ENCODE data around the gene MAML2.

MAML2 gene

GRCh38 chr11:96141626-96142025 lies 201.4 kb downstream of the MAML2 start:
- TF ChIP-seq CTCF (IDR thresholded peaks at IDR 0.05; ENCODE audit: low read depth, low read length), result no peak
- no peak for DNase-seq (ENCODE audit: extremely low read depth, low read depth)

GRCh38 chr11:96139691-96140090 lies 203.3 kb downstream of the MAML2 start:
- TF ChIP-seq CTCF (IDR thresholded peaks at IDR 0.05; ENCODE audit: low read depth, low read length), result no peak
- DNase-seq (ENCODE audit: extremely low read depth, low read depth), result no peak

DNA sequence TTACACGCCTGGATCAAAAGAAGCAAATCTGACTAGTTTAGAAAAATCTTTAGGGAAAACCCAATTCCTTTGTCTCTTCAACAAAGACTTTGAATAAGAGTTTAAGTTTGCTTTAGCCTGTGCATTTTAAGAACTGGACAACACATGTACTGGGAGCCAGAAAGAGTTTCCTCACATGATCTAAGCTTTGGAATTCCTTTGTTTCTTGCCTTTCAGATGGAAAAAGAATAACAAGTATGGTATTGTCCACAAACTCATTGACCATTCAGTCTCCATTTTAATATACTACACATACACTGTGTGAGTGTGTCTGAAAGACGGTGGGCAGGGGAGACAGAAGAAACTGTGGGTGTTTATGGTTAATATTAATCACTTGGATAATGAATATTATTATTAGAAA lies 205.6 kb downstream of the MAML2 start:
- TF ChIP-seq CTCF (IDR thresholded peaks at IDR 0.05; ENCODE audit: low read depth, low read length), result no peak
- DNase-seq (ENCODE audit: extremely low read depth, low read depth), result no peak

DNA sequence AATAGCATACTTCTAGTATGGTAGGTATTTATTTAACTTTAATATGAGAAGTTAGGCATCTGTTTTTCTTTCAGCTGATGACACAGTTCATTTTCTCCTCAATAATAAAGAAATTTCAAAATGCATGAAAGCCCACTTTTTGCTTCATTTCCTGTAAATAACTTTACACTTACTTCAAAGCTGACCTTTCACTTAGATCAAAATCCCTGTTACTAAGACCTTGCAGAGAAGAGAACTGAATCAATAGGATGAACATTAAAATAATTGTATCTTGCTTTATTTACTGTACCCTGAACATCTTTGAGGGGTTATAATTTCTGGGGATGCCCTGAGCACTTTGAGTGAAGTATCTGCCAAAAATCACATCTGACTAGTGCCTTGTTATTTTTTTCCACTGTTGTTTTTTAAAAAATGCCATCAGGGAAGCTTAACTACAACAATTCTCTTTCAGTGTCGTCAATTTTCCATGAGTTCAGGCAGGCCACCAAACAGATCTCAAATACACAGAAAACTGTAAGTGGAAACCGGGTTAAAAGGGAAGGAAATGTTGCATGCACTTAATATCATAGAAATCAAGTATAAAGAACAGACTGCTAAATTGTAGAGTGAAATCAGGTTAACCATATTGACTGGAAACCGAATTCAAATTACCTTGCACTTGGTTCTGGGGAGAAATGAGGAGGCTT lies 206.2 kb downstream of the MAML2 start:
- no peak for DNase-seq (ENCODE audit: extremely low read depth, low read depth)

DNA sequence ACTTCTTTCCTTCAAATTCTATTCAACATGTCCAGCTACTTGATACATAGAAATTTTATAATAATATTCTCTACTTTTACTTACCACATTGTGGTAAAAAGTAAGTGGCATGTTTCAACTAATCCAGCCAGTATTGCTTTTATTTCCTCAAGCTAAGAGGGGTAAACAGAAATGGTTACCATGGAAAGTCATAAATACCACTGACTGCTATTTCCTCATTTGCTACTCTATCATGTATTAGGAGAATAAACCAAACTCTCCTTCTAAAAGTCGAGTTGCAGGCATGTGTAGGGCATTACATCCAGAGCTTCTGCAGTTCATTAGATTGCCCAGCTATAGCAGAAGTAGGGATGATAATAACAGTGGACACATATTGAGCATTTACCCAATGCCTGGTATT lies 208.4 kb downstream of the MAML2 start:
- TF ChIP-seq CTCF (IDR thresholded peaks at IDR 0.05; ENCODE audit: low read depth, low read length), result no peak
- DNase-seq (ENCODE audit: extremely low read depth, low read depth), result no peak

More for the DNA sequence above, 206.2 kb downstream of the MAML2 start:
- TF ChIP-seq CTCF (IDR thresholded peaks at IDR 0.05; ENCODE audit: low read depth, low read length), result no peak

GRCh38 chr11:96132437-96132836 lies 210.6 kb downstream of the MAML2 start:
- DNase-seq (ENCODE audit: extremely low read depth, low read depth), result no peak
- TF ChIP-seq CTCF (IDR thresholded peaks at IDR 0.05; ENCODE audit: low read depth, low read length), result no peak

- no peak for DNase-seq (ENCODE audit: extremely low read depth, low read depth)
- no peak for TF ChIP-seq CTCF (IDR thresholded peaks at IDR 0.05; ENCODE audit: low read depth, low read length)
Measured at GRCh38 chr11:96130061-96130620, 212.9 kb downstream of the MAML2 start.
